Lower leg skin (tissue), 3 donors: ENCODE measurements around the gene DICER1.

ENCODE experiments used
- POLR2A ChIP-seq, 2 donors: fragments of 450-650 bp; IDR thresholded peaks; one replicate each; pipeline ENCODE4 v1.6.1; 2016 to 2017; ENCODE audit warnings: antibody characterized with exemption in 2 of 2, mild to moderate bottlenecking in 1 of 2, moderate library complexity in 1 of 2
- TF ChIP-seq, protein P1 (sequence below), 3 donors: fragments of 450-650 bp; IDR thresholded peaks; one replicate each; pipeline ENCODE4 v1.5.1; 2016; ENCODE audit warnings: antibody characterized with exemption in 3 of 3, mild to moderate bottlenecking in 3 of 3, moderate library complexity in 2 of 3

GRCh38 chr14:95110178-95110577 is 47.2 kb downstream of the DICER1 start:
- TF ChIP-seq, protein P1, sequence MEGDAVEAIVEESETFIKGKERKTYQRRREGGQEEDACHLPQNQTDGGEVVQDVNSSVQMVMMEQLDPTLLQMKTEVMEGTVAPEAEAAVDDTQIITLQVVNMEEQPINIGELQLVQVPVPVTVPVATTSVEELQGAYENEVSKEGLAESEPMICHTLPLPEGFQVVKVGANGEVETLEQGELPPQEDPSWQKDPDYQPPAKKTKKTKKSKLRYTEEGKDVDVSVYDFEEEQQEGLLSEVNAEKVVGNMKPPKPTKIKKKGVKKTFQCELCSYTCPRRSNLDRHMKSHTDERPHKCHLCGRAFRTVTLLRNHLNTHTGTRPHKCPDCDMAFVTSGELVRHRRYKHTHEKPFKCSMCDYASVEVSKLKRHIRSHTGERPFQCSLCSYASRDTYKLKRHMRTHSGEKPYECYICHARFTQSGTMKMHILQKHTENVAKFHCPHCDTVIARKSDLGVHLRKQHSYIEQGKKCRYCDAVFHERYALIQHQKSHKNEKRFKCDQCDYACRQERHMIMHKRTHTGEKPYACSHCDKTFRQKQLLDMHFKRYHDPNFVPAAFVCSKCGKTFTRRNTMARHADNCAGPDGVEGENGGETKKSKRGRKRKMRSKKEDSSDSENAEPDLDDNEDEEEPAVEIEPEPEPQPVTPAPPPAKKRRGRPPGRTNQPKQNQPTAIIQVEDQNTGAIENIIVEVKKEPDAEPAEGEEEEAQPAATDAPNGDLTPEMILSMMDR (IDR thresholded peaks at IDR 0.05), result no peak
- TF ChIP-seq POLR2A (IDR thresholded peaks at IDR 0.05), result no peak
